A673 (cell line): ENCODE results near the gene ZNF732. TPM values are rescaled to one million over a fixed set of nuclear protein-coding genes. Genes with fewer than 3 reads are reported as not detected.

Experiments
- BruUV-seq: library from RNA; stranded (reverse); fragments of 400-500 nt; replicated peaks from 2 replicates; lab custom pipeline; 2021; lab: Mats Ljungman, UMichigan
- CTCF ChIA-PET: fragments of 300-600 bp; sonication (Branson Sonifier 250); formaldehyde crosslinking; loops from one replicate; lab custom pipeline; 2022; ENCODE audit warnings: antibody characterized with exemption; lab: Charles Lee
- POLR2A ChIA-PET: fragments of 300-600 bp; sonication (Branson Sonifier 250); formaldehyde crosslinking; loops from one replicate; lab custom pipeline; 2022; ENCODE audit warnings: antibody characterized with exemption; ENCODE audit not compliant: low non-redundant PET; lab: Charles Lee
- DNase-seq: peaks from one replicate; pipeline ENCODE4 v3.0.0-alpha.2; 2015; ENCODE audit warnings: low spot score
- H3K27ac ChIP-seq: fragments of 200-600 bp; sonication (generic); 2 replicates; pipeline ENCODE4 v1.5.1; 2016; ENCODE audit warnings: mixed run types, low read depth, mild to moderate bottlenecking, mixed read lengths, antibody characterized with exemption, low read length; ENCODE audit not compliant: poor library complexity, severe bottlenecking
- H3K27me3 ChIP-seq: fragments of 200-600 bp; sonication (generic); replicated peaks from 2 replicates; pipeline ENCODE4 v1.6.1; 2017; ENCODE audit warnings: mixed run types, low read depth, mild to moderate bottlenecking, mixed read lengths, antibody characterized with exemption, low read length; ENCODE audit not compliant: insufficient read depth, poor library complexity
- H3K36me3 ChIP-seq: fragments of 200-600 bp; sonication (generic); 2 replicates; pipeline ENCODE4 v1.6.1; 2016; ENCODE audit warnings: mixed run types, mild to moderate bottlenecking, mixed read lengths, antibody characterized with exemption, low read length; ENCODE audit not compliant: insufficient read depth, poor library complexity, severe bottlenecking
- H3K4me1 ChIP-seq: fragments of 200-600 bp; sonication (generic); 2 replicates; pipeline ENCODE4 v1.6.1; 2017; ENCODE audit warnings: mixed run types, mild to moderate bottlenecking, mixed read lengths, antibody characterized with exemption, low read length; ENCODE audit not compliant: insufficient read depth, poor library complexity, severe bottlenecking
- H3K4me3 ChIP-seq: fragments of 200-600 bp; sonication (generic); 2 replicates; pipeline ENCODE4 v1.5.1; 2016; ENCODE audit warnings: low read depth, mixed run types, mild to moderate bottlenecking, mixed read lengths, low read length; ENCODE audit not compliant: poor library complexity, severe bottlenecking
- H3K9me3 ChIP-seq: fragments of 200-600 bp; sonication (generic); 2 replicates; pipeline ENCODE4 v1.6.1; 2016; ENCODE audit warnings: mixed run types, low read depth, mild to moderate bottlenecking, mixed read lengths, antibody characterized with exemption, low read length; ENCODE audit not compliant: poor library complexity, severe bottlenecking
- EZH2 ChIP-seq: fragments of 200-600 bp; sonication (generic); IDR thresholded peaks from 2 replicates; pipeline ENCODE4 v1.6.1; 2017; ENCODE audit warnings: borderline replicate concordance, low read depth, mild to moderate bottlenecking, mixed read lengths, antibody characterized with exemption, low read length; ENCODE audit not compliant: poor library complexity, severe bottlenecking
- intact Hi-C: fragments of 100-400 bp; cut with micrococcal nuclease; formaldehyde crosslinking; loops from one replicate; pipeline ENCODE4 v1.10.0; 2022; ENCODE audit not compliant: unreplicated experiment
- total RNA-seq: library from RNA; stranded (reverse); gene quantifications from 2 replicates; pipeline ENCODE4 v1.2.3, GENCODE V29; 2021
- TF ChIP-seq, protein P1 (sequence below): fragments of 300-800, 200-600 bp; sonication (generic); conservative IDR thresholded peaks from 2 replicates; pipeline ENCODE4 v1.5.1; 2017; ENCODE audit warnings: low read depth, mild to moderate bottlenecking, antibody characterized with exemption, low read length, moderate library complexity, mixed read lengths

The ZNF732 gene
- total RNA-seq, 1 experiment from 2014 or later = not detected

DNA sequence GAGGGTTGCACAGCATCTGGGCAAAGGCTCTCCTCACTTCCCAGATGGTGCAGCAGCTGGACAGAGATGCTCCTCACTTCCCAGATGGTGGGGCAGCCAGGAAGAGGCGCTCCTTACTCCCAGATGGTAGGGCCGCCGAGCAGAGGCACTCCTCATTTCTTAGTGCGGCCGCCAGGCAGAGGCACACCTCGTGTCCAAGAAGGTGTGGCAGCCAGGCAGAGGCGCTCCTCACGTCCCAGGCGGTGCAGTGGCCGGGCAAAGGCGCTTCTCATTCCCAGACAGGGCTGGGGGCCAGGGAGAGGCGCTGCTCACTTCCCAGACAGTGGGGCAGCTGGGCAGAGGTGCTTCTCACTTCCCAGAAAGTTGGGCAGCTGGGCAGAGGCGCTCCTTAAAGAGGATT is 48.8 kb downstream of the ZNF732 start:
- Histone ChIP-seq H3K36me3 (no peaks in the 10 kb centered on the region), H3K4me3 (no peak overlapping the region), H3K27me3 (no peaks in the 10 kb centered on the region), H3K27ac (no peak overlapping the region), H3K9me3 (peaks cover 71% of the 10 kb centered on the region), H3K4me1 (no peaks in the 10 kb centered on the region)
- DNase-seq = no peak
- TF ChIP-seq, protein P1, sequence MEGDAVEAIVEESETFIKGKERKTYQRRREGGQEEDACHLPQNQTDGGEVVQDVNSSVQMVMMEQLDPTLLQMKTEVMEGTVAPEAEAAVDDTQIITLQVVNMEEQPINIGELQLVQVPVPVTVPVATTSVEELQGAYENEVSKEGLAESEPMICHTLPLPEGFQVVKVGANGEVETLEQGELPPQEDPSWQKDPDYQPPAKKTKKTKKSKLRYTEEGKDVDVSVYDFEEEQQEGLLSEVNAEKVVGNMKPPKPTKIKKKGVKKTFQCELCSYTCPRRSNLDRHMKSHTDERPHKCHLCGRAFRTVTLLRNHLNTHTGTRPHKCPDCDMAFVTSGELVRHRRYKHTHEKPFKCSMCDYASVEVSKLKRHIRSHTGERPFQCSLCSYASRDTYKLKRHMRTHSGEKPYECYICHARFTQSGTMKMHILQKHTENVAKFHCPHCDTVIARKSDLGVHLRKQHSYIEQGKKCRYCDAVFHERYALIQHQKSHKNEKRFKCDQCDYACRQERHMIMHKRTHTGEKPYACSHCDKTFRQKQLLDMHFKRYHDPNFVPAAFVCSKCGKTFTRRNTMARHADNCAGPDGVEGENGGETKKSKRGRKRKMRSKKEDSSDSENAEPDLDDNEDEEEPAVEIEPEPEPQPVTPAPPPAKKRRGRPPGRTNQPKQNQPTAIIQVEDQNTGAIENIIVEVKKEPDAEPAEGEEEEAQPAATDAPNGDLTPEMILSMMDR = no peak
- no peak for TF ChIP-seq EZH2
- intact Hi-C loops = no loop called here
- CTCF ChIA-PET = no interaction called here
- POLR2A ChIA-PET = no interaction called here
- no TSS peak for BruUV-seq

DNA sequence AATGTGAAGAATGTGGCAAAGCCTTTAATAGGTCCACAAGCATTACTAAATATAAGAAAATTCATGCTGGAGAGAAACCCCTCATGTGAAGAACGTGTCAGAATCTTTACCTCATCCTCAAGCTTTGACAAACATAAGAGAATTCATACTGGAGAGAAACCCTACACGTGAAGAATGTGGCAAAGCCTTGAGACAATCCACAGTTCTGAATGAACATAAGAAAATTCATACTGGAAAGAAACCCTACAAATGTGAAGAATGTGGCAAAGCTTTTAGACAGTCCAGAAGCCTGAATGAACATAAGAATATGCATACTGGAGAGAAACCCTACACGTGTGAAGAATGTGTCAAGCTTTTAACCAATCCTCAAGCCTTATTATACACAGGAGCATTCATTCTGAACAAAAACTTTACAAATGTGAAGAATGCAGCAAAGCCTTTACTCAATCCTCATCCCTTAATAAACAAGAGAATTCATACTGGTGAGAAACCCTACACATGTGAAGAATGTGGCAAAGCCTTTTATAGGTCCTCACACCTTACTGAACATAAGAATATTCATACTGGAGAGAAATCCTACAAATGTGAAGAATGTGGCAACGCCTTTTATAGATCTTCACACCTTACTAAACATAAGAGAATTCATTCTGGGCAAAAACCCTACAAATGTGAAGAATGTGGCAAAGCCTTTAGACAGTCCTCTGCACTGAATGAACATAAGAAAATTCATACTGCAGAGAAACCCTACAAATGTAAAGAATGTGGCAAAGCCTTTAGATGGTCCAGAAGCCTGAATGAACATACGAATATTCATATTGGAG is 51.1 kb downstream of the ZNF732 start:
- ChIA-PET CTCF (no interaction called here), POLR2A (no interaction called here)
- Histone ChIP-seq H3K36me3 (no peaks in the 10 kb centered on the region), H3K27ac (no peak overlapping the region), H3K9me3 (peaks cover 70% of the 10 kb centered on the region), H3K27me3 (no peaks in the 10 kb centered on the region), H3K4me3 (no peak overlapping the region), H3K4me1 (no peaks in the 10 kb centered on the region)
- no peak for DNase-seq
- intact Hi-C loops = no loop called here
- TF ChIP-seq EZH2 = no peak
- TF ChIP-seq, protein P1 = no peak
- BruUV-seq = no TSS peak

DNA sequence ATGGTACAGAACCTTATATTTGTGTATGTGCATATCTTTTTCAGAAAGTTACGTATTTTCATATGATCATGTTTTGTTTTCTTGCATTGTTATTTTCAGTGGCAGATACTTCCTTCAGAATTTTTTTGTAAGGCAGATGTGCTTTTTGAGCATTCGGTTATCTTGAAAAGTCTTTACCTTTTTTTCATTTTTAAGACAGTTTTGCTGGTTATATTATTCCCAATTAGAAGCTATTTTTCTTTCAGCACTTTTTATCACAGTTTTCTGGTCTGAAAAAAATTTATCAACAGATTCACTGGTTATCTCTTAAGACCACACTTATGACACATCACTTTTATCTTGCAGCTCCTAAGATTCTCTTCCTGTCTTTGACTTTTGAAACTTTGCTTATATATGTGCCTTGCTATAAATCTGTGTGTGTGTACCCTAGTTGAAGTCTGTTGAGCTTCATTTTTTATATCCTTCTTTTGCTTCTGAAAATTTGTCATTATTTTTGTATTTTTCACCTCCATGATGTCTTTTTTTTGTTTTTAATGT is 53.1 kb downstream of the ZNF732 start:
- Histone ChIP-seq H3K27ac (no peak overlapping the region), H3K36me3 (no peaks in the 10 kb centered on the region), H3K27me3 (no peaks in the 10 kb centered on the region), H3K4me1 (no peaks in the 10 kb centered on the region), H3K4me3 (no peak overlapping the region), H3K9me3 (peaks cover 55% of the 10 kb centered on the region)
- no peak for DNase-seq
- TF ChIP-seq EZH2 = no peak
- TF ChIP-seq, protein P1 = no peak
- POLR2A ChIA-PET = no interaction called here
- BruUV-seq = no TSS peak
- intact Hi-C loops = no loop called here
- CTCF ChIA-PET = no interaction called here
